ENCODE results near the gene BEST2.
"Not testable (repeated sequence)": the region's sequence is repeated elsewhere in the genome, so short reads cannot be mapped to it uniquely, and the experiment has no call there.

The BEST2 gene

DNA sequence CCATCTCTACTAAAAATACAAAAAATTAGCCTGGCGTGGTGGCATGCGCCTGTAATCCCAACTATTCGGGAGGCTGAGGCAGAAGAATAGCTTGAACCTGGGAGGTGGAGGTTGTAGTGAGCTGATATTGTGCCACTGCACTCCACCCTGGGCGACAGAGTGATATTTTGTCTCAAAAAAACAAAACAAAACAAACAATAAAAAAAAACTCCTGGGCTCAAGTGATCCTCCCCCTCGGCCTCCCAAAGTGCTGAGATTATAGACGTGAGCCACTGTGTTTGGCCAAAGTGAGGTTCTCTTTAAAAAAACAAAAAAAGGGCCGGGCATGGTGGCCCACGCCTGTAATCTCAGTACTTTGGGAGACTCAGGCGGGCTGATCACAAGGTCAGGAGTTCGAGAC lies 35.9 kb downstream of the BEST2 start:
- no peak for DNase-seq (ENCODE audit: low read depth)

DNA sequence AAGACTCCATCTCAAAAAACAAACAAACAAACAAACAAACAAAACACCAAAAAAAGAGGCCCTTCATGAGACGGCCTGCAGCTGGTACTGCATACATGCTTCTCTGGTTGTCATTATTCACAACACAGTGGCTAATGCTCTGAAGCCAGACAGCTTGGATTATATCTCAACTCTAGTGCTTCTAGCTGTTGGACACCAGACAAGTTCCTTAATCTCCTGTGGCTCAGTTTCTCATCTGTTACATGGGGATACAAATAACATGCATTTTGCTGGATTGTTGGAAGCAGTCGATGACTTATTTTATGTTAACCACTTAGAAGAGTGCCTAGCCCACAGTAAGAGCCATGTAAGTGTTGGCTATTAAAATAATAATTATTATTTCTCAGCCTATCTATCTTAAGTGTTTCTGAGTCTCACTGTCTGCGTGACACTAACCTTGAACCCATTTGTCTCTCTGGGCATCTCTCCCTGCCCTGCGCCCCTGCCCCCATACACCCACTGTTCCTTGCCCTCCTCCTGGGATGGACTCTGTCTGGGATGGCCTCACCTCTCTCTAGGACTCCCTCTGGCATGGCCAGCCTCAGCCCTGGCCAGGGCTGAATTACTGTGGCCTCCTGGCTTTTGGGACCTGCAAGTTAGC lies 36.6 kb downstream of the BEST2 start:
- no peak for DNase-seq (ENCODE audit: low read depth)

DNA sequence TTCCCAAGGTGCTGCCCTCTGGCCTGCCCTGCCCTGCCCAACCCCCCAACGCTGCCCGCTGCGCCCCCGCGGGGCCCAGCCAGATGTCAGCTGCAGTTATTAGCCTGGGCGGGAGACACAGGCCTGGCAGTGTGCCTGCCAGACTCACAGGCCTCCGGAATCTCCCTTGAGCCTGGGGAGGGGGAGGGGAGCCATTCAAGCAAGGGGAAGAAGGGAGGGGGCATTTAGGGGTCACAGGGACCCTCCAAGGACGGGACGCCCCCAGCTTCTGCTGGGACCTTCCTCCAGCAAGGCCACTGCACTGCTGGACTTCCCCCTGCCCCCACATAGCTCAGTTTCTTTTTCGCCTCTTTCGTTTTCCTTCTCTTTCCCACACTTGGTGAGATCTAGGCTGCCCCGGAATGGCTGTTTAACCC lies 37.1 kb downstream of the BEST2 start:
- peak; percentile 79 for DNase-seq (ENCODE audit: low read depth)

DNA sequence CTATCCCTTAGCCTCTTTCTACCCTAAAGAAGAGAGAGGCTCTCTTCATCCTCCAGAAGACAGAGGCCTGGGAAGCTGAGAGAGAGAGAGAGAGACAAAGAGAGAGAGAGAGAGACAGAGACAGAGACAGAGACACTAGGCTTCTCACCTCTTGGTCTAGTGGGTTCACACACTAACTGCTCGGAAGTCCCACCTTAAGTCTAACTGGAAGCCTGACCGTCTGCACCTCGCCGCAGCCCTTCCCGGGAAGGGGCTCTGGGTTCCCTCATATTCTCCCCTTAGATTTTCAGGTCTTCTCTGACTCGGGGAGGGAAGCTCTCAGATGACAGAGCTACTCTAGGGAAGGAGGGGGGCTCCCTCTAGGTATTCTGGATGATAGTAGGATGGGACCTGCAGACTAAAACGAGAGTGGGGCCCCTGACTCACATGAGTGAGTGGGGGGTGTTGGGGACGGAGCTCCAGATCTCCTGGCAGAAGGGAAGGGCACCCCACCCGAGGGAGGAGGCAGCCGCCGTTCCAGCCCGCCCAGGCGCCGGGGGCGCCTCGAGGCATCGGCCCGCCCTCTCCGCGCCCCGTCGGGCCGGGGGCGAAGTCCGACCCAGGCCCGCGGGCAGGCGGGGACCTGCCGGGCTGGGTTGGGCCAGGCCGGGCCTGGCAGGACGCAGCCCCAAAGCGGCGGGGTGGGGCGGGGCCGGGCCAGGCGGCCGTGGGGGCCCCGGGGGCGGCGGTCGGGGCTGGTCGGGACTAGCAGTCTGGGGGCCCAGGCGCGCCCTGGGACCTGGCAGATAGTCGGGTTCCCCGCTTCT lies 37.7 kb downstream of the BEST2 start:
- DNase-seq (ENCODE audit: low read depth) = no peak

DNA sequence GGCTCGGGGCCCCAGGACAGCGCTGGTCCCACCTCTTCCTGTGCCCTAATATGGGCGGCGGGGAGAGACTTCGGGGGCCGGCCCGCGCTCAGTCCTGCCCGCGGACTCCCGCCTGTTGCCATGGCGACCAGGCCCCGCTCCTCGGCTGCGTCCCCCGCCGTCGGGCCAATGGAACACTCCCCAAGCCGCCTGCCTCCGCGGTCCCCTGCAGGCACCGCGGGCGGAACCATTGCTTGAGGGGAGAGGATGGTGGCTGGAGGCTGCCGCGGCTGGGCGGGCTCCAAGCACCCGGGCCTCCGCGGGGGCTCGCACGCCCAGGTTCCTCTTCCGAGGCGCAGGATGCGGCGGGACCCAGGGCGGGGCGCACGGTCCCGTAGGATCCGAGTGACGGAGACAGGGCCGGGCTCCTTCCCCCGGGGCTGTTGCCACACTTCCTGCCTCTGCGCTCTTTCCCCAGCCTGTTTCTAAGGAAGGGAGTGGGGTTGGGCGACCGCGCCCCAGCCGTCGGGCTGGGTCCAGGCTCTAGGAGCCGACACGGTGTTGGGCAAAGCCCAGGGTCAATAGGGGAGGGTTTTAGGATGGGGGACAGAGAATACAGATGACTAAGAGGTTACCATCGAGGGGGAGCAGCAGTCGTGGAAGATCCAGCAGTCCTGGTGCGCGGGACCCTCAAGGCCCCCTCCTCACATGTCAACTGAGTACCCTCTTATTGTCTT lies 38.5 kb downstream of the BEST2 start:
- DNase-seq (ENCODE audit: low read depth) = peak; percentile 95

DNA sequence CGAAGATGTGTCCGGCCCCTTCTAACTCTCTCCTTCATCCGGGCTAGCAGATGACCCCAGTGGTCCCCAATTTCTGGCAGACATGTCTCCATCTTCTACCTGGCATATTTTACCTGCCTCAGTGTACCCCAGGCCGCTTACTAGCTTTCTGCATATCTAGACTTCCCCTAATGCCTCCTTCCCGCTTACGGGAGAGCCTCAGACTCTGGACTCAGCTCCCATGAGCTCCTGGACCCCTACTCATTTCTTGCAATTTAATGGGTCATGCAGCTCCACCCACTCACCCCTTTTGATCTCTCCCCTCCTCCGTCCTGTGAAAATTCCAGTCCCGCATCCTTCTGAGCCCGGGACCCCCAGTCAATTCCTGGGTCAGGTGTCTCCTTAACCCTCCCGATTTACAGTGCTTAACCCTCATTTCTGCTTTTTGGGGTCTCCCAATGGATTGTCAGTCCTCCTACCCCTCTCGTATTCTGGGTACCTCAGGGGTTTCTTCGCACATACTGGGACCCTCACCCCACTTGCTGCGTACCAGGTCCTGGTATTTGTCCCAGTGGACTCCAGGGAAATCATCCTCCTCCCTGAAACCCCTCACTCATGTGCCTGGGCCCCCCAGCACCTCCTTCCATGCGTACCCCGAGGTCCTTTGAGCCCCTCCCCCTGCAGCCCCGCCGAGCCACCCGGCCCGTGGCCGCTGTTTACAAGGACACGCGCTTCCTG lies 39.2 kb downstream of the BEST2 start:
- DNase-seq (ENCODE audit: low read depth) = no peak

- peak; percentile 88 for DNase-seq (ENCODE audit: low read depth)
Measured at GRCh38 chr19:12791345-12792050, 39.9 kb downstream of the BEST2 start, which contains the start of gene JUNB. Gene JUNB, plus strand, starts transcription at chr19:12791486. Its CDS starts 286 bp downstream, at chr19:12791772.

- DNase-seq (ENCODE audit: low read depth) = no peak
Measured at GRCh38 chr19:12792051-12792852, 40.7 kb downstream of the BEST2 start.

DNA sequence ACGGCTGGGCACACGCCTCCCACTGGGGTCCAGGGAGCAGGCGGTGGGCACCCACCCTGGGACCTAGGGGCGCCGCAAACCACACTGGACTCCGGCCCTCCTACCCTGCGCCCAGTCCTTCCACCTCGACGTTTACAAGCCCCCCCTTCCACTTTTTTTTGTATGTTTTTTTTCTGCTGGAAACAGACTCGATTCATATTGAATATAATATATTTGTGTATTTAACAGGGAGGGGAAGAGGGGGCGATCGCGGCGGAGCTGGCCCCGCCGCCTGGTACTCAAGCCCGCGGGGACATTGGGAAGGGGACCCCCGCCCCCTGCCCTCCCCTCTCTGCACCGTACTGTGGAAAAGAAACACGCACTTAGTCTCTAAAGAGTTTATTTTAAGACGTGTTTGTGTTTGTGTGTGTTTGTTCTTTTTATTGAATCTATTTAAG lies 41.3 kb downstream of the BEST2 start:
- DNase-seq (ENCODE audit: low read depth) = no peak

DNA sequence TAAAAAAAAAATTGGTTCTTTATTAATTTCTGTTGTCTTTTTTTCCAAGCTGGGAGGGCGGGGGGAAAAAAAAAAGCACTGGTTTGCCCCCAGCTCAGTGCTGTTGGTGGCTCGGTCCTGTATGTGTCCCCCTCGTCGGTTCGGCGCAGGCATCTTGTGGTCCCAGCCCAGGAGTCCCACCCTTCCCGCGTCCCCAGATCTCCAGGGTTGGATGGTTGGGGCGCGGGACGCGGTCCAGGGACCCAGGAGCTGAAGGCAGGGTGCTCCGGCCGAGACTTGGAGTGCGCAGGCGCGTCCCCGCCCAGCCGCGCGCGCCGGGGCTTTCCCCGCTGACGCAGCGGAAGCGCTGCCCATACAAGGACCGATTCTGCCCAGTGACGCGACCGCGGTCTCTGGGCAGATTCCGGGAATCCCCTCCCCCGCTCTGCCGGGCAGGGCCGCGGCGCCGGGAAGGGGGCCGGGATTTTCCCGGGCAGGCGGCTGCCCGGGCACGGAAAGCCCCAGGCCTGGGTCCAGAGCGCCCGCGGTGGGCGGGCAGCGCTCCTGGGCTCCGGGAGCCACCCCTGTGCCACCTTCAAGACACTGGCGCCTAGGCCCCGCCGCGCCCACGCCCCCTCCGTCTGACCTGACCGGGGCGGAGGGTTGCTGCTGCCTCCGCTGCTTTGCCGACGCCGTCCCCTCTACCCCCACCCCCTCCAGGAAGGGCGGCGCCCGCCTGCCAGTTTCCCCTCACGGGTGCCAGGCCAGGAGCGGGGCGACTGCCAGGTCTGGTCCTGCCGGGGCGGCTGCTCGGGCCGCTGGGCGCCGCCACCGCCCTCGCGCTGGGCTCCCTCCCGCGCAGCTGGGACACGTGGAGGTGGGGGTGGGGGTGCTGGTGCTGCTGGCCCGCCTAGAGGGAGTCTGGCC lies 42.0 kb downstream of the BEST2 start:
- DNase-seq (ENCODE audit: low read depth) = peak; percentile 78

- no peak for DNase-seq (ENCODE audit: low read depth)
Measured at GRCh38 chr19:12794196-12794941, 42.8 kb downstream of the BEST2 start.

- DNase-seq (ENCODE audit: low read depth) = no peak
Measured at GRCh38 chr19:12794971-12795381, 43.4 kb downstream of the BEST2 start.

DNA sequence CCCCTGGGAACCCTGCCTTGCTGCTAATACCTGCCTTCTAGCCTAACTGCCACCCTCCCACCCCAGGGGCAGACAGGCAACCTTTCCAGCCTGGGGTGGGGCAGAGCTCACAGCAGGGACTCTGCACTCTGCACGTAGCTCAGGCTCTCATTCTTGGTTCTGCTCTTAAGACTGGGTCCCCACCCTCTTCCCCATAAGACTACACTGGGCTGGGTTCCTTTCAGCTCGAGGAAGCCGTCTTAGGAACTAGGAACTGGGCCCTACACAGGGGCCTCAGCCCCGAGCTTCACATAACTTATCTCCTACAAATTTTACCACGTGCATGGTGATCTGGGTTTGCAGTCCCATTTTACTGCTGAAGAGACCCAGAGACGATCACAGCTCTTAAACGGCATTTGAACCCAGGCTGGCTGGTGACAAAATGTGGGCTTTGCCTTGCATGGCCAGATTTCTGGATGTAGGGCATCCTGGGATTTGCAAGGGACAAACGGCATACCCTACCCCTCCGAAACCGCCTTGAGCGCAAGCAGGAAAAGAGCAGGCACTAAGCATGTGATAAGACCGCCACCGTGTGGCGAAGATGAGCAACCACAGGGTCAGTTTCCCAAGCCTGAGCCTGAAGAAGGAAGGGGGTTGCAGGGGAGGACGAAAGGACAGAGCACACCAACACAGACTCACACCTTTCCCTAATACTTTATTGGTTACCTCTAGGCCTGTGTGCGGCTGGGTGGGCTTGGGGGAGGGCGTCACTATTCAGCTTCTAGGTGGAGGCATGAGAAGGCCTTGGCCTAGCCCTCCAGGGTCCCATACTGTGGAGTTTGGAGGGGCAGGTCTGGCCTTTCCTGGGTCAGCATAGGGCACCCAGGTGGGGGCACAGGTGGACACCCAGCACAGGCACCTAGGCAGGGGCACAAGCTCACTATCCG lies 44.8 kb downstream of the BEST2 start:
- DNase-seq (ENCODE audit: low read depth) = no peak

DNA sequence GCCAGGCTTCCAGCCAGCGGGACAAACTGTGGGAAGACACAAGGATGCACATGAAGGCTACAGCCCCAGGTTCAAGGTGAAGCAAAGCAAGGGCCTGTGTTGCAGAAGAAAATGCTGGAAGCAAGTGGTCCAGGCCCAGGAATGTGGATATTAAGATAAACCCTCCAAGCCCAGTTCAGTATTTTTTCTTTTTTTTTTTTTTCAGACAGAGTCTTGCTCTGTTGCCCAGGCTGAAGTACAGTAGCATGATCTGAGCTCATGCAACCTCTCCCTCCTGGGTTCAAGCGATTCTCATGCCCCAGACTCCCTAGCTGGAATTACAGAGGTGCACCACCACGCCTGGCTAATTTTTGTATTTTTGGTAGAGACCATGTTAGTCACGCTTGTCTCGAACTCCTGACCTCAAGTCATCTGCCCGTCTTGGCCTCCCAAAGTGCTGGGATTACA lies 45.6 kb downstream of the BEST2 start:
- no peak for DNase-seq (ENCODE audit: low read depth)

- DNase-seq (ENCODE audit: low read depth) = not testable (repeated sequence)
Measured at GRCh38 chr19:12797607-12798006, 46.0 kb downstream of the BEST2 start.

DNA sequence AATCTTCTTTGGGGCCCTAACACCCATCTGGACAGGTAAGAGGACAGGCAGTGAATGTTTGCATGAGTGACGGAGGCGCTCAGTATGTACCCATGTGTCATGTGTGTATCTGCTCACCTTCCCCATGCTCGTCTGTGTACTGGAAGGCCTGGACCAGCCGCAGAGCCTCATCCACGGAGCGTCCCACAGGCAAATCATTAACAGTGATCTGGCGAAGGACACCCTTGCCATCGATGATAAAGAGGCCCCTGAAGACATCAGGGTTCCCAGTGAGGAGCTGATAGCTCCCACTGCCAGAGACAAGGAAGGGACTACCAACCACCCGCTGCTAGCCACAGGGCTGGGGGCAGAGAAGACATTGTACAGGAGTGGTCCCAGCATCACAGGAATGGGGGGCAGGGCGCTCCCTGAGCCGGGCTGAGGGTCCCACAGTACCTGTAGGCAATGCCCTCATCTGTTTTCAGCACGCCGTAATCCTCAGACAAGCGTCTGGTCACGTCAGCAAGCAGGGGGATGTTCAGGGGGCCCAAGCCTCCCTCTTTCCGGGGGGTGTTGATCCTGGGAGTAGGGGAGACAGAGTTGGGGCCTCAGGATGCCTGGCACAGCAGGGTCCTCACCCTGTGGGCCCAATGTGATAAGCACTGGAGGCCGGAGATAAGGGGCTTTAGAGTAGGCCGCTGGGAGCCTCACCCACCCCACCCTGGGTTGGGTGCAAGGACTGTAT lies 48.3 kb downstream of the BEST2 start:
- DNase-seq (ENCODE audit: low read depth) = no peak

GRCh38 chr19:12800466-12800770 lies 48.8 kb downstream of the BEST2 start:
- no peak for DNase-seq (ENCODE audit: low read depth)
